Measurements from ENCODE around the gene TCL1B.

TCL1B gene

DNA sequence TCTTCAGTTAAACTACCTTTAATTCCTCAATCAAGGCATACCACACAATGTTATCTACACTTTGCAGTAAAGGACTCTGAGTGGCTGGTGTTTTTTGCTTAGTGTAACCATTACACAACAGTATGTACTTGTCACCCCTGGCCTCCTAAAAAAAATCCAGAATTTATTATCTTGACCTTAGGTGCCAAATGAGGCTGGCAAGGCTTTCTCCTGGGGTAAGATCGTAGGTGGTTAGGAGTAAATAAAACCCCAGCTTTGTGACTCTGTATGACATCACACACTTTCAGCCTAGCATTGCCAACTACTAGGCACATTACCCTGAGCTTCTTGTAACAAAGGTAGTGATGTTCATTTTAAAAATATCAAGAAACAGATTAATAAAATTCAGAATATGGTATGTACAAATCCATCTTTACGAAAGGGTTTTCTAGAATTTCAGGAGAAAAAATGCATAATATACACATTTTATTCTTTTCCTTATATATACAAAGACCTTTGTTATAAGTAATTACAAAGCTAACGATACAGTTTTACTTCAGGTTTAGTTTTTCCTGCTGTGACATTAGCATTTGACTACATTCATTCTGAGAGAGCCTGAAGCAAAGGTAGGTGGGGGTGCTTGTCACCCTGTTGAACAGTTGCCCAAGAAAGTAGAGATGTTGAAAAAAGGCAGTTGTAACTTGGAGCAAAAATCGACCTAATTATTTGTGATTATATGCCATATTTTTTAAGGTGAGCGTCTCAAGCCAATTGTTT lies 14.2 kb downstream of the TCL1B start:
- TF ChIP-seq, protein P1, sequence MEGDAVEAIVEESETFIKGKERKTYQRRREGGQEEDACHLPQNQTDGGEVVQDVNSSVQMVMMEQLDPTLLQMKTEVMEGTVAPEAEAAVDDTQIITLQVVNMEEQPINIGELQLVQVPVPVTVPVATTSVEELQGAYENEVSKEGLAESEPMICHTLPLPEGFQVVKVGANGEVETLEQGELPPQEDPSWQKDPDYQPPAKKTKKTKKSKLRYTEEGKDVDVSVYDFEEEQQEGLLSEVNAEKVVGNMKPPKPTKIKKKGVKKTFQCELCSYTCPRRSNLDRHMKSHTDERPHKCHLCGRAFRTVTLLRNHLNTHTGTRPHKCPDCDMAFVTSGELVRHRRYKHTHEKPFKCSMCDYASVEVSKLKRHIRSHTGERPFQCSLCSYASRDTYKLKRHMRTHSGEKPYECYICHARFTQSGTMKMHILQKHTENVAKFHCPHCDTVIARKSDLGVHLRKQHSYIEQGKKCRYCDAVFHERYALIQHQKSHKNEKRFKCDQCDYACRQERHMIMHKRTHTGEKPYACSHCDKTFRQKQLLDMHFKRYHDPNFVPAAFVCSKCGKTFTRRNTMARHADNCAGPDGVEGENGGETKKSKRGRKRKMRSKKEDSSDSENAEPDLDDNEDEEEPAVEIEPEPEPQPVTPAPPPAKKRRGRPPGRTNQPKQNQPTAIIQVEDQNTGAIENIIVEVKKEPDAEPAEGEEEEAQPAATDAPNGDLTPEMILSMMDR (IDR thresholded peaks at IDR 0.05): no peak
- H3K4me3 ChIP-seq: no peak overlapping the region
- no peak for DNase-seq (ENCODE audit: low spot score)
- H3K27ac ChIP-seq: no peak overlapping the region

DNA sequence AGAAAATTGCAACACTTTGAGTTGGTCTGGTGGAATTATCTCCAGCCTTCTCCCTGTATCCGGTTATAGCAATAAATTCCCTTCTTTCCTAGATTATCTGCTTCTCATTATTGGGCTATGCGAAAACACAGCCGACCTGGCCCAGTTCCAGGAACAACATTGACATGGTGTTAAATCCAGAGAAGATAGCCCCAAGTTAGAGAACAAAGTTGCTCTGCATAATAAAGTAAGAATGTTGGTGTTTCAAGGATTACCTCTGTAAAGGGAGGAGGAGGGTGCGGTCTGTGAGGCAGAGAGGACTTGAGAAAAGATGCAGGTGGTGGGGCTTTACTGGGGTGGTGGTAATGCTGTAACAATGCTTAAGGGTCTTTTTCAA lies 15.6 kb downstream of the TCL1B start:
- DNase-seq (ENCODE audit: low spot score): no peak
- H3K27ac ChIP-seq: no peak overlapping the region
- no peak overlapping the region for H3K4me3 ChIP-seq
- TF ChIP-seq, protein P1 (IDR thresholded peaks at IDR 0.05): no peak

DNA sequence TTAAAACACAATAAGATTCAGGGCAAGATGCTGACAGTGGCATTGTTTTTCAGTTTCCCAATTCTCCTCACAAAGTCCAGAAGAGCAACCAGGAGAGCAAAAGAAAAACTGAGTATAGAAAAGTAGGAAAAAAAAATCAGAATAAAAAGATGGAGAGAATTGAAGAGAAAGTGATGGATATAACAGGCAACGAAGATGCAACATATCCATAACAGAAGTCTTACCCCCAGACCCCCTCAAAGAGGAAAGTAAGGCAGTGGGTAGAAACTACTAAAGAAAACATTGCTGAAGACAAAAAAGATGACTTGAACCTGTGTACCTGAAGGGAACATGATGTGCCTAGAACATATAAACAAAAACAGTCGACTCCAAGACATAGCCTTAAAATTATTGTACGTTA lies 17.1 kb downstream of the TCL1B start:
- Histone ChIP-seq H3K27ac (no peak overlapping the region), H3K4me3 (no peak overlapping the region)
- TF ChIP-seq, protein P1 (IDR thresholded peaks at IDR 0.05): no peak
- DNase-seq (ENCODE audit: low spot score): no peak

DNA sequence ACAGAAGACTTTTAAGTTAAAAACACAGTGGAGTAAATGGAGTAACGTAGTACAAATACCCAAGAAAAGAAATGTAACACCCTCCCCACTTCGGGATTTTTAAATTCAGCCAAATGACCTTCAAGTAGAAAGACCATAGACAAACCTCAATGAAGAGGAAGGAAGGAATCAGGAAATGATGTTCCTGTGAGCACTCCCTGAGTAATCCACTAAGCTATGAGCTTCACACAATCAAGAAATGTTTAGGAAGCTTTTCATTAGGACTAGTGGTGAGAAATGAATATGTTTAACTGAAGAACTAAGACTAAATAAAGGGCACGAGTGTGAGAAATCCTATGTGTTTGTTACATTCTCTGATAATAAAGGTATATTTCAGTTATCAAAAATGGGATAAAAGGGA lies 17.6 kb downstream of the TCL1B start:
- TF ChIP-seq, protein P1 (IDR thresholded peaks at IDR 0.05): no peak
- DNase-seq (ENCODE audit: low spot score): no peak
- Histone ChIP-seq H3K27ac (no peak overlapping the region), H3K4me3 (no peak overlapping the region)

DNA sequence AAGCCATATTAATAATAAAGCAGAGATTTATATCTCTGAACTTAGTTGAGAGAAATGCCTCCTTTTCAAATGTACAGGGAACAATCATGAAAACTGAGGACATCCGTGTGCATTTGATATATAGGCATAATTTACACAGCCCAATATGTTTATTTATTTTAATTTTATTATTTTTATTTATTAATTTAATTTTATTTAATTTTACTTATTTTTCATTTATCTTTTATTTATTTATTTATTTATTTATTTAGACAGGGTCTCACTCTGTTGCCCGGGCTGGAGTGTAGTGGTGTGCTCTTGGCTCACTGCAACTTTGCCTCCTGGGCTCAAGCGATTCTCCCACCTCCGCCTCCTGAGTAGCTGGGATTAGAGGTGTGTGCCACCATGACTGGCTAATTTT lies 19.3 kb downstream of the TCL1B start:
- no peak overlapping the region for H3K4me3 ChIP-seq
- no peak overlapping the region for H3K27ac ChIP-seq
- DNase-seq (ENCODE audit: low spot score): no peak
- TF ChIP-seq, protein P1 (IDR thresholded peaks at IDR 0.05): no peak

DNA sequence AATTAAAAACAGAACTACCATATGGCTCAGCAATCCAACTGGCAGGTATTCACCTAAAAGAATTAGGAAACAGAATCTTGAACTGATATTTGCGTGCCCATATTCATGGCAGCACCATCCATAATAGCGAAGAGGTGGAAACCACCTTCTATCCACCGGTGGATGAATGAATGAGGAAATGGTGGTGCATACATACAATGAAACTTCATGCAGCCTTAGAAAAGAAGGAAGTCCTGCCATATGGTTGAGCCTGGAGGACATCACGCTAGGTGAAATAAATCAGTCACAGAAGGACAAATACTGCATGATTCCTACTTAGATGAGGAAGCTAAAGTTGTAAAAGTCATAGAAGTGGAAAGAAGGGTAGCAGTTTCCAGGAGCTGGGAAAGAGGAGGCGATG lies 21.1 kb downstream of the TCL1B start:
- Histone ChIP-seq H3K27ac (no peak overlapping the region), H3K4me3 (no peak overlapping the region)
- DNase-seq (ENCODE audit: low spot score): no peak
- TF ChIP-seq, protein P1 (IDR thresholded peaks at IDR 0.05): no peak

DNA sequence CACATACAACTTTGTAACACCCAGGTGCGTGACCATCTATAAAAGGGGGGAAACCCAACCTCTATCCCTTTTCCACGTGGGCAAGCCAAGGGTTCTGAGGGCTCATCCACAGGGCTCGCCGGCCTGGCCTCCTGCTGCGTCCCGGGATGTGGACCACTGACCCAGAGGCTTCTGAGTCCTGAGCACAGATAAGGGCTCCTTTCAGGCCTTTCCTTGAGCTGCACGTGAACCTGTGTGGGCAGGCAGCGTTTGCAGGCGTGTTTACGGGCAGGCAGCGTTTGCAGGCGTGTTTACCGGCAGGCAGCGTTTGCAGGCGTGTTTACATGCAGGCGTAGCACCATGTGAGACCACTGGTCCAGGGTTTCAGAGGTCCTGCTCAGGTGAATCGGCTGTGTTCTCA lies 23.9 kb downstream of the TCL1B start:
- H3K4me3 ChIP-seq: no peak overlapping the region

More for the DNA sequence above, 23.9 kb downstream of the TCL1B start:
- DNase-seq (ENCODE audit: low spot score): no peak
- TF ChIP-seq, protein P1 (IDR thresholded peaks at IDR 0.05): no peak
- H3K27ac ChIP-seq: no peak overlapping the region

Measured in coronary artery (tissue), 2 donors.